Stimulated activated CD4-positive, alpha-beta T cell treated with anti-CD3 and anti-CD28 coated beads, Interleukin-4, amount 100 ng/mL, for 1 hour (primary cell): ENCODE measurements around the gene ATIC.

Experiments used
- DNase-seq: peaks from one replicate; pipeline ENCODE4 v3.0.0-alpha.2; 2020

ATIC gene

DNA sequence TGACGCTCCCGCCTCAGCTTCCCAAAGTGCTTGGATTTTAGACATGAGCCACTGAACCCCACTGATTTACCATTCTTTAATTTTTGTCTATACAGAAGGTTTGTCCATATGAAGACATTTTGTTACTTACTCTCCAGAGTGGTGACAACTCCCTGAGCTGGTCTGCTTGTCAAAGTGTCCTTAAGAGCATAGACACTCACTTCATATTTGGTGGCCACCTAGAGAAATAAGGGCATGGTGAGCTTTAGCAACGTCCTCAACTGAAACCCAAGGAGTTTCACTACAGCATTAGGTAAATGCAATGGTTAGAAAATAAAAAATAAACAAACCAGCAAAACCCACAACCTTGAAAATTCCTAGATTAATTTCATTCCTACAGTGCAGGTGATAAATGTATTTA lies 66.2 kb downstream of the ATIC start:
- DNase-seq = no peak

GRCh38 chr2:215379039-215379438 lies 67.2 kb downstream of the ATIC start:
- DNase-seq = no peak

- DNase-seq = no peak
These were observed 68.1 kb downstream of the ATIC start for GRCh38 chr2:215379948-215380347.

- no peak for DNase-seq
These were observed 68.8 kb downstream of the ATIC start for GRCh38 chr2:215380699-215381098.

GRCh38 chr2:215382011-215382410 lies 70.2 kb downstream of the ATIC start:
- DNase-seq = no peak

DNA sequence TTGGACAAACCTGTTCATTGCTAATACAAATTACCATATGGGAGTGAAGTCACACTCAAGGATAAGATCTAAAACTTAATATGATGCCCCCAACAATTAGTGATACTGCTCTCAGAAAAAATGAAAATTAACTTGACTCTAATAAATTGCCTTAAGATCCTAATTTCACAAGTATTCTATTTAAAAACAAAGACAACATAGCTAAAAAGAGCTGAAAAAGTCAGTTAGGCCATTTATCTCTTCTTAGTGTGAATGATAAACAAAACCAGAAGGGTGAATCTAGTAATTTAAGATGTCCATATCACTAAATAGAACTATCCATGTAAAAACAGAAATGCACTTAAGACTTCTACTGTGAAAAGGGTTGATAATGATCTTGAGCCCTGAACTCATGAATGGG lies 70.6 kb downstream of the ATIC start:
- no peak for DNase-seq

- DNase-seq = no peak
These were observed 71.9 kb downstream of the ATIC start for GRCh38 chr2:215383652-215384279.

- no peak for DNase-seq
These were observed 72.9 kb downstream of the ATIC start for GRCh38 chr2:215384710-215385109.

GRCh38 chr2:215386566-215386965 lies 74.7 kb downstream of the ATIC start:
- no peak for DNase-seq

- DNase-seq = no peak
These were observed 76.3 kb downstream of the ATIC start for GRCh38 chr2:215388002-215388728.

DNA sequence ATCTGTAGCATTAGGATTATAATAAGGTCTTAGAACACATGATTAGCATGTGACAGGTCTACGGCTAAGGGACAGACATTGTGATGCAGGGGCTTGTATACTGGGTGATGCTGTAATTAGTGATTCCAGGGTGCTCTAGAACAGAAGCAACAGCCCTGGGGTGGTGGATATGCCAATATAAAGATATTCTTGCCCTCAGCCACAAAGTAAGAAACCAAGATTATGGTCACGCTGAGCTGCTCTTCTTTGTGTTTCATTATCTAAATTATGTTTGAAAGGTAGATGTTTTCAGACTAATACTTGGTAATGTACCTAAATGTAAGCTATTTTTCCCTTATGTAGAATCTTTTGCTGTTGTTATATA lies 78.7 kb downstream of the ATIC start:
- no peak for DNase-seq

GRCh38 chr2:215391531-215391930 lies 79.7 kb downstream of the ATIC start:
- DNase-seq = no peak

- no peak for DNase-seq
These were observed 80.3 kb downstream of the ATIC start for GRCh38 chr2:215392164-215392563.

DNA sequence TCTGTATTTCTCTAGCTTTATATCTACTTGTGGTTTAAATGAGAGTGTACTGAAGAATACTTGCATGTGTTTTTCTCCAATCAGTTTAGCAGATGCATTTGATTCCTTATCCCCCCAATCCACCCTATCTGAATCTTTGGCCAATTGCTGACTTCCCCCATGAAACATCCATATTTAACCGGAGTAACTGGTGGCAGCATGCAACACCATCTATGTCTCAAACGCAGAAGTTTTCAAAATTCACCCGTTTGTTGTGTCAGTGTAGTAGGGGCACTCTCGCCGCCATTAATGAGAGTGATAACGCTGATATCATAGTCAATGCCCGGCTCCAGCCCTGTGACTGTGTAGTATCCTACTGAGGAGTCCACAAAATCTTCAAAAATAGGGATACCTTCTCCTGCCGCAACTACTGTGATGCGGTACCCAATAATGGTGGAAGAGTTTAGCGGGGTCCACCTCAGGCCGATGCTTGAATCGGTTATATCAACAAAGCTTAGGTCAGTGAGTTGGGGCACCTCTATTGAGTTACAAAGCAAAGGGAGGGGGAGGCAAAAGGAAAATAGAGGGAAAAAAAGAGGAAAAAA lies 80.9 kb downstream of the ATIC start:
- DNase-seq = no peak

DNA sequence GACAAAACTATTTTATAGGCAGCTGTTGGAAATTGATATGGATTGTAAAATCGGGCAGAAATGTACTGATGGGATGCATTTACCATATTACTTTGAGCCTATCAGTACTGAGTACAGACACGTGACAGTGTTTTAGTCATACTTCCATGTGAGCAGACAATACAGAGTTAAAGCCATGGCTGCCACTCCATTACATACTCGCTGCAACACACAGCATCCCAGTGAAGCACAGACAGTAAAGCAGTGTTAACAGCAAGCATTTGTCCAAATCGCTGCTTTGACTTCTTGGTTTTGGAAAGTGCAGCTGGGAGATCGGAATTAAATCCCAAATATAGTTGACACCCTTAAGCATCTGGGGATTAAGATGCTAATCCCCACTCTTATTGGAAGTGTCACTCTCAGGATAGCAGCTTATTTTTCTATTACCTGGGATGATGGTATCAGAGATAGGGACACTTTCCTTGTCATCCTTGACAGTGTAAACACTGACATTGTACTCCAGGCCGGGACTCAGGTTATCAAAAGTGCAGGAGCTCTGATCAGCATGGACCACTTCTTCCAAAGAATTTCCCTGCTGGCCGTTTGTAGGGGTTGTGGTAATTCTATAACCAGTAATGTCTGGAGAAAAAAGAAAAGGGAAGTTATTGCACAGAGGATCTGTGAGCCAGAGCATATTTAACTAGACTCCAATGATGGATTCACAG lies 82.4 kb downstream of the ATIC start:
- no peak for DNase-seq

- no peak for DNase-seq
These were observed 84.0 kb downstream of the ATIC start for GRCh38 chr2:215395687-215396460.

DNA sequence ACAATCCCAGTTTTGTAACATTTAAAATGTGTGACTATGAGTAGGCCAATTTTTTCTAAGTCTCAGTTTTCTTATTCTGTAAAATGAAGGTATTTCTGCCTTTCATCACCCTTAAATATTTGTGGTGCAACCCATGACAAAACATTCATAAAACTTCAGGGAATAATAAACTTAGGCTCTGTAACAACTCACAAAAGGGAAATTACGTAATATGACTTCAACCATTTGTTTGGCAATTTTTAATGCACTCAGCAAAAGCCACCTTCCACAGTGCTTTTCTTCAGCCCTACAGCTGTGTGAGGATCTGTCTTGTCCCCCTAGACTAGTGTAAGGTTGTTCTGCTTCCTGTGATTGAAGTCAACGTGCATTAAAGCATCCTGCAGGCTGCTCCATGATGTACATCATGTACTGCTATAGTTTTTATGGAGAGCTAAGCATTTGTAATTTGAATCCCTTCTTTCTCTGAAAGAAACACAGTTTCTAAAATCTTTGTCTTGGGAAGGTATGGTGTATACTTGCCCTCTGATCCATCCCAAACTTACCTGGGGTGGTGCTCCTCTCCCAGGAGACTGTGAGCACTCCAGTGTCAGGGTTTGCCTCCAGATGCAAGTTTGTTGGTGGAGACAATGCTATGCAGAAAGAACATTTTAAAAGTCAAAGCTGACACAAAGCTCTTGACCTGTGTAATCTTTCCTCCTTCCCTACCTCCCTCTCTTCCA lies 84.9 kb downstream of the ATIC start:
- no peak for DNase-seq

- DNase-seq = no peak
These were observed 85.9 kb downstream of the ATIC start for GRCh38 chr2:215397632-215398341.

DNA sequence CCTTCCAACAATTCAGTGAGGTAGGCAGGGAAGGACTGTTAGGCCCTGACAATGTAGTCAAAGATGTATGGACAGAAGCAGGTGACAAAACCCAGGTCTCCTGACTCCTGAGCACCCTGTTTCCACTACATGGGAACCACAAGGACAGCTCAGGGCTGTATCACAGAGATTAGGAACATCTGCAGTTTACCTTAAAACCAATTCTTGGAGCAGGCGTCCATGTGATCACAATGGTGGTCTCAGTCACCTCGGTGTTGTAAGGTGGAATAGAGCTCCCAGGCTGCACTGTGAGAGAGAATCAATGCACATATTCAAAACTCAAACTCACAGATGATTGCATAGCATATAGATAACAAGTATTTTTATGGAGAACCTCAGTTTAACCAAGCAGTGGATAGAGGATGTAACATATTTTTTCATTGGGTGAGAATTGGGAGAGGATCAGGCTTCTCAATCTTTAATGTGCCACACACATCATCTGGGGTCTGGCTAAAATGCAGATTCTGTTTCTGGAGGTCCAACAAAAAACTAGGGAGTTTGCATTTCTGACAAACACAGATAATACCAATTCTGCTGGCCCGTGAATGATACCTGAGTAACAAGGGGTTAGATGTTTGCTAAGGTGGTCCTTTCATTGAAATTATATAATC lies 87.3 kb downstream of the ATIC start:
- DNase-seq = no peak
